GM12892 (cell line): Measurements from ENCODE around the gene GGACT.

Source experiments
- POLR2A ChIP-seq: IDR thresholded peaks from 2 replicates; pipeline ENCODE4 v1.6.1; 2011; ENCODE audit warnings: low read depth, low read length, control low read depth
- POLR2AphosphoS5 ChIP-seq: IDR thresholded peaks from 2 replicates; pipeline ENCODE4 v1.6.1; 2011; ENCODE audit warnings: low read depth, low read length, control low read depth

DNA sequence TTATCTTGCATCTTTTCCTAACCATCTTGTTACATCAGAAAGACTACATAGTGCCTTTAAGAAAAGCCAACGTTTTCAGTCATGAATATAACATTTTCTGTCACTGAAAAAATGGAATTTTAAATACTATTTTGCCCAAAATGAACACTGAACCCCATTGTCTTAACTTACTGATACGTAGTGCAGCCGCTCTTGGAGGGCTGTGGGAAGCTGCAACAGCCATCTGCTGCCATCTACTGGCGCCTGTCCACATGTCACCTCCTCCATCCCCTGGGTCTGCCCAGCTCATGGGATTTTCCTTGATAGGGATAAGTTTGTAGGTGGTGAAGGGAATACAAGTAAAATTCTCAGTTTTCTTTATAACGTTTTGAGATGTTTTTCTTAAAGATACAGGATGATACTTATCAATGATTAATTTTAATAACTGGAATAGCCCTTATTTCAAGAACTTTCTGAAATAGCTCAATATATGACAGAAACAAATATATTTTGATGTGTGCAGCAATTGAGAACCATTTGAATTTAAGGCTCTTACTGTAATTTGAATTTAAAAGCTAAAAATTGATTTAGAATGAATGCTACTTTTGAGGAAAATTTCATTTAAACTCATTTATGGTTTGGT lies 73.7 kb downstream of the GGACT start:
- TF ChIP-seq POLR2AphosphoS5 = no peak
- no peak for TF ChIP-seq POLR2A
